Left lung (tissue), 10 donors: ENCODE results near the gene ASXL1. TPM values are rescaled to one million over a fixed set of nuclear protein-coding genes. Genes with fewer than 3 reads are reported as not detected.
"Not testable (repeated sequence)": the region's sequence is repeated elsewhere in the genome, so short reads cannot be mapped to it uniquely, and the experiment has no call there.

Experiments
- ATAC-seq: fragments of 200-7000 bp; cut with Tn5 transposase; one replicate; pipeline ENCODE4 v1.9.1; 2020; ENCODE audit warnings: moderate library complexity
- DNase-seq, 4 donors: peaks; one replicate each; pipeline ENCODE4 v3.0.0-alpha.2; 2013 to 2020
- H3K27ac ChIP-seq, 2 donors: fragments of 200-600 bp; sonication (generic) in 1 of 2; one replicate each; pipeline versions ENCODE4 v1.5.0 to v1.8.0; 2020 to 2021
- H3K27me3 ChIP-seq, 2 donors: fragments of 200-600 bp; sonication (generic) in 1 of 2; one replicate each; pipeline versions ENCODE4 v1.5.0 to v1.8.0; 2020 to 2021
- H3K36me3 ChIP-seq, 2 donors: fragments of 200-600 bp; sonication (generic) in 1 of 2; one replicate each; pipeline versions ENCODE4 v1.5.0 to v1.8.0; 2020 to 2021
- H3K4me1 ChIP-seq, 2 donors: fragments of 200-600 bp; one replicate each; pipeline ENCODE4 v1.8.0; 2021
- H3K4me3 ChIP-seq, 2 donors: fragments of 200-600 bp; sonication (generic) in 1 of 2; one replicate each; pipeline versions ENCODE4 v1.5.0 to v1.8.0; 2020 to 2021; ENCODE audit warnings: mild to moderate bottlenecking in 1 of 2
- H3K9me3 ChIP-seq, 2 donors: fragments of 200-600 bp; sonication (generic) in 1 of 2; one replicate each; pipeline versions ENCODE4 v1.5.0 to v1.8.0; 2020 to 2021
- intact Hi-C, 2 donors: fragments of 100-400 bp; cut with DNase I; formaldehyde crosslinking; loops; one replicate each; pipeline versions ENCODE4 v1.11.2 to v1.14.2; 2022
- polyA plus RNA-seq, 6 donors: library from polyadenylated mRNA; unstranded; fragments of 120-200 nt; gene quantifications; one replicate each; pipeline ENCODE4 v1.2.1, GENCODE V29; 2013; ENCODE audit not compliant: insufficient read length in 6 of 6
- total RNA-seq, 2 donors: library from RNA; stranded (reverse); fragmentation: NEBNext Ultra II Directional; extraction: Animal tissue kit (Norgen Biotek cat#: 25700); gene quantifications; one replicate each; pipeline ENCODE4 v1.2.1, GENCODE V29; 2021
- TF ChIP-seq, protein P1 (sequence below), 2 donors: fragments of 200-600 bp; sonication (generic) in 1 of 2; IDR thresholded peaks; one replicate each; pipeline versions ENCODE4 v1.5.0 to v1.8.0; 2021; ENCODE audit warnings: antibody characterized with exemption in 2 of 2
- donor health status: DM: no; HTN: yes; CAD: no.
- donor health status: DM: no; HTN: no; CAD: no.

Gene ASXL1
- total and polyA plus RNA-seq, 8 donors, result 51.1 to 90.0 (median 81.1) TPM

DNA sequence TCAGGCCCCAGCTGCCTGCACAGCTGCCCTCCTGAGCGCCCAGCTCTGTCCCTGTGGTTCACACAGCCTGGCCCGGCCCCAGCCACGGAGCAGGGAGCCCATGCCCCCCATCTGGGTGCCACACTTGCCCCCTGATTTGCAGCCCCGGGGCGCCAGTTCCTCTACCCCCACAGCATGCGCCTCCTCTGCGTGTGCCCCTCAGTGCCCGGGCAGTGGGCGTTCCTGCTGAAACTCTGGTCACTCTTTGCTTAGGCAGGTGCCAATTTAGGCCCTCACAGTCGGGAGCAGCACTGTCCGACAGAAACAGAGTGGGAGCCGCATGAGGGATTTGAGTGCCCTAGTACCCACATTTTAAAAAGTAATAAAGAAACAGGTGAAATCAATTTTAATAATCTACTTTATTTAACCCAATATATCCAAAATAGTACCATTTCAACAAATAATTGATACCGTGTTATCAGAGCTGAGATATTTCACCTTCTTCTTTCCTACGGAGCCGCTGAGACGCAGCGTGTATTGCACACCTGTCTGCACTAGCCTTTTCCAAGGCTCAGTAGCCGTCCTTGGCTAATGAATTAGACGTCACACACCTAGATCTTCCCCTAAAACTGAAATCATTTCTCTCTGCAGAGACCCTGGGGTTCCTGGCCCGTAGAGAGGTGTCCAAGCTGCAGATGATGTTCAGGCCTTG lies 106.4 kb downstream of the ASXL1 start:
- ATAC-seq (no peak), DNase-seq (peak in 1 of 4 donors; percentile 71)
- Histone ChIP-seq H3K4me3 (no peak overlapping the region), H3K27me3 (no peaks in the 10 kb centered on the region), H3K4me1 (peaks cover 0 to 60% of the 10 kb centered on the region in 2 donors), H3K9me3 (no peaks in the 10 kb centered on the region), H3K27ac (peak overlapping the region in 1 of 2 donors; percentile 72), H3K36me3 (no peaks in the 10 kb centered on the region)
- TF ChIP-seq, protein P1, sequence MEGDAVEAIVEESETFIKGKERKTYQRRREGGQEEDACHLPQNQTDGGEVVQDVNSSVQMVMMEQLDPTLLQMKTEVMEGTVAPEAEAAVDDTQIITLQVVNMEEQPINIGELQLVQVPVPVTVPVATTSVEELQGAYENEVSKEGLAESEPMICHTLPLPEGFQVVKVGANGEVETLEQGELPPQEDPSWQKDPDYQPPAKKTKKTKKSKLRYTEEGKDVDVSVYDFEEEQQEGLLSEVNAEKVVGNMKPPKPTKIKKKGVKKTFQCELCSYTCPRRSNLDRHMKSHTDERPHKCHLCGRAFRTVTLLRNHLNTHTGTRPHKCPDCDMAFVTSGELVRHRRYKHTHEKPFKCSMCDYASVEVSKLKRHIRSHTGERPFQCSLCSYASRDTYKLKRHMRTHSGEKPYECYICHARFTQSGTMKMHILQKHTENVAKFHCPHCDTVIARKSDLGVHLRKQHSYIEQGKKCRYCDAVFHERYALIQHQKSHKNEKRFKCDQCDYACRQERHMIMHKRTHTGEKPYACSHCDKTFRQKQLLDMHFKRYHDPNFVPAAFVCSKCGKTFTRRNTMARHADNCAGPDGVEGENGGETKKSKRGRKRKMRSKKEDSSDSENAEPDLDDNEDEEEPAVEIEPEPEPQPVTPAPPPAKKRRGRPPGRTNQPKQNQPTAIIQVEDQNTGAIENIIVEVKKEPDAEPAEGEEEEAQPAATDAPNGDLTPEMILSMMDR (IDR thresholded peaks at IDR 0.05), result no peak
- intact Hi-C loops, result no loop called here

- TF ChIP-seq, protein P1 (IDR thresholded peaks at IDR 0.05), result no peak
- H3K4me3 ChIP-seq, result no peak overlapping the region
- peak overlapping the region; percentile 40 to 72 for H3K27ac ChIP-seq
- DNase-seq (peak in 3 of 4 donors; percentile 36 to 91 (median 82)), ATAC-seq (peak; percentile 78)
- peaks cover 0 to 67% of the 10 kb centered on the region in 2 donors for H3K4me1 ChIP-seq
- intact Hi-C loops, result no loop called here
- no peaks in the 10 kb centered on the region for H3K9me3 ChIP-seq
- H3K27me3 ChIP-seq, result no peaks in the 10 kb centered on the region
- no peaks in the 10 kb centered on the region for H3K36me3 ChIP-seq
These were observed 107.2 kb downstream of the ASXL1 start for GRCh38 chr20:32465092-32465900.

- Histone ChIP-seq H3K4me1 (peaks cover 0 to 75% of the 10 kb centered on the region in 2 donors), H3K27ac (peak overlapping the region; percentile 40 to 72)
- H3K9me3 ChIP-seq, H3K27me3 ChIP-seq, ATAC-seq, H3K4me3 ChIP-seq, H3K36me3 ChIP-seq, intact Hi-C loops: not testable (repeated sequence)
- DNase-seq, result peak in 1 of 4 donors; percentile 75
These were observed 108.0 kb downstream of the ASXL1 start for GRCh38 chr20:32465901-32466675.

GRCh38 chr20:32466739-32467505 lies 108.8 kb downstream of the ASXL1 start:
- intact Hi-C loops, result no loop called here
- TF ChIP-seq, protein P1 (IDR thresholded peaks at IDR 0.05), result no peak
- Histone ChIP-seq H3K36me3 (peaks cover 0 to 7% of the 10 kb centered on the region in 2 donors), H3K27me3 (no peaks in the 10 kb centered on the region), H3K4me3 (no peak overlapping the region), H3K4me1 (peaks cover 0 to 80% of the 10 kb centered on the region in 2 donors), H3K27ac (peak overlapping the region; percentile 44 to 72), H3K9me3 (no peaks in the 10 kb centered on the region)
- ATAC-seq, result no peak
- DNase-seq, result no peak
